HG03520 (cell line): ENCODE measurements around the gene NMT1.
"Not testable (repeated sequence)": the region's sequence is repeated elsewhere in the genome, so short reads cannot be mapped to it uniquely, and the experiment has no call there.

Experiments used
- ATAC-seq: cut with Tn5 transposase; IDR thresholded peaks from one replicate; pipeline ENCODE4 v1.9.1; 2021; ENCODE audit warnings: mild to moderate bottlenecking, moderate library complexity; ENCODE audit not compliant: unreplicated experiment

Gene NMT1

DNA sequence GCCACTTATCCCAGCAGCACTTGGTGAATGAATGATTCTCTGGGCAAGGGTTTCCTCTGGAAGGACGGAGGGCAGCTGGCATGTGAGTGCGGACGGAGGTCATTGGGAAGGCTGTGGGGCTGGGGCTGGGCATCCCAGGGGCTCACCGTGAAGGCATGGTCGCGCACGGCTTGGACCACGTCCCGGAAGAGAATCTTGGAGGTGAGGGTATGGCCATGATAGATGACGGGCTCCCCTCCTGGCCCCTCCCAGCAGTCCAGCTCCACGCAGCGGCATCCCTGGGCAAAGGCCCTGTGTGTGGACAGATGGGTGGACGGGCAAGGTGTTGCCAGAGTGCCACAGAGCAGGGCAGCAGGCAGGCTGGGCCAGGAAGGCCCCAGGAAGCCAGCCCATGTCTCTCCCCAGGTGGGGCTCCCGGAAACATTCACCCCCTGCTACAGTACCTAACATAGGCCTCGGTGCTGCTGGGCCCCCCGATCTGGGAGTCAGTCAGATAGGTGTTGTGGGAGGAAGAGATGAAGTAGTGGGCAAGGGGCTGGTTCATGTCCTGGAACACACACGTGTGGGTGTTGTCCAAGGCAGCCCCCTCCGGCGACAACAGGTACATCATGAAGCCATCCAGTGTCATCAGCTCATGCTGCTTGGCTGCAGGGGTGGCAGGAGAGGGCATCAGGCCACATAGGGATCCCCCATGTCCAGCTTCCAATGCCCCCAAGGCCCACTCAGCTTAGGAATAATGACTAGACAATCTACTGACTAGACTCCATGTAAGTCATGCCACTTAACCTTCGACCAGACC, 56.9 kb downstream of the NMT1 start:
- no peak for ATAC-seq

DNA sequence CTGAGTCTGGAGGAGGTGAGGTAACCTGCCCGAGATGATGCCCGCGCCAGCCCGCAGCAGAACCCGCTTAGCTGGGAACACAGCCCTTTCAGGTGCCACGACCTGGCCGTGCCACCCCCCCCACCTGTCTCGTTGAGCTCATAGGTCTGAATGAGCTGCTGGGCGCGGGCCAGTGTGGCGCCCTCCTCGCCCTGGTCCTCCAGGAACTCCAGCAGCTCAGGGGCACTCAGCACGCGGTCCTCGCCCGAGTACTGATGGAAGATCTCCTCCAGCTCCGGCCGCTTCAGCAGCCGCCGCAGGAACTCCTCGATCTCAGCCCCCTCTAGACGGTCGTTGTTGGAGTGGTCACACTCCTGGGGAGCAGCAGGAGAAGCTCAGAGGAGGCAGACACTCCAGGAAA, 57.6 kb downstream of the NMT1 start:
- ATAC-seq: no peak

DNA sequence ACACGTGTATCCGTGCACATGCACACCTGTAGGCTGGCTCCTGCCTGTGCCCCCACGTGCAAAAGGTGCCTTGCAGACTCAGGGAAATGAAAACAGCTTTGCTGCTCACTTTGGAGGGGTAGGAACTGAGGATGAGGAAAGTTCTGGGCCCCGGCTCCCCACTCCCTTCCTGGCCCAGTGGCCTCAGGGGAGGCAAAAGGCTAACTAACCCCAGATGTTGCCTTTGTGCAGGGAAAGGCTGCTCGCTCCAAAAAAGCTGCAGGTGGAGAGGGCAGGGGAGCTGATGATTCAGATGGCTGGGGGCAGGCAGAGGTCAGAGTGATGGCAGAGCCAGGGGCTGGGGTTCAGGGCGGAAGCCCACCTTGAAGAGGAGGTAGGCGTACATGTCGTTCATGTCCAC, 58.8 kb downstream of the NMT1 start:
- ATAC-seq: no peak

DNA sequence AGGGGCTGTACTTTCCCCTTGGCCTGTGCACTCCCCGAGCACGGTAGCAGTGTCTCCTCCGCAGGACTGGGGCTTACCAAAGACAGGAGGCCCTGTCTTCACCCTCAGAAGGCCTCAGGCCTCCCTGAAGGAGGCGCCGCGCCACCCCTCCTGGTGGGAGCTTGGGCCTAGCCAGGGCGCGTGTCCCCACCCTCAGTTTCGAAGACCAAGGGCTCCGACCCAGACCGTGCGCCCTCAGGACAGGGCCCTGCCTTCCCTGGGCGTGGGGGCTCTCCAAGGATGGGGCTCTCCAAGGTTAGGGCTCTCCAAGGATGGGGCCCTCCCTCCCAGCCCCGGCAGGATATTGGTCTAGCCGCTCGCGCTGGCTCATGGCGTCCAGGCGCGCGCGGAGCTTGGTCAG, 59.4 kb downstream of the NMT1 start:
- no peak for ATAC-seq

DNA sequence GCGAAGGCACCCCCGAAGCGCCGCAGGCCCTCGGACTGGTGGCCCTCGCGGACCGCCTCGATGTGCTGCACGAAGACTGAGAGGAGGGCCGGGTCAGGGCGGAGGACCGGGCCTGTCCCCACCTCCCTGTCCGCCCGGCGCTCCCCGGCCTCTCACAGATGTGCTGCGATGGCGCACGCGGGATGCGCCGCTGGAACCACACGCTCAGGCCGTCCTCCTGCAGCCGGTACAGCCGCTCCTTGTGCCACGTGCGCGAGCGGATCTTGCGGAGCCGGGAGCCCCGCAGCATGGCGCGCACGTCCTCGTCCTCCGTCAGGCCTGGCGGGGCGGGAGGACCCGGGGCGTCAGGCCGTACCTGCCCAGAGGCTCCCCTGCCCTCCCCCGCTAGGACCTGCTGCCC, 59.9 kb downstream of the NMT1 start:
- ATAC-seq: no peak

DNA sequence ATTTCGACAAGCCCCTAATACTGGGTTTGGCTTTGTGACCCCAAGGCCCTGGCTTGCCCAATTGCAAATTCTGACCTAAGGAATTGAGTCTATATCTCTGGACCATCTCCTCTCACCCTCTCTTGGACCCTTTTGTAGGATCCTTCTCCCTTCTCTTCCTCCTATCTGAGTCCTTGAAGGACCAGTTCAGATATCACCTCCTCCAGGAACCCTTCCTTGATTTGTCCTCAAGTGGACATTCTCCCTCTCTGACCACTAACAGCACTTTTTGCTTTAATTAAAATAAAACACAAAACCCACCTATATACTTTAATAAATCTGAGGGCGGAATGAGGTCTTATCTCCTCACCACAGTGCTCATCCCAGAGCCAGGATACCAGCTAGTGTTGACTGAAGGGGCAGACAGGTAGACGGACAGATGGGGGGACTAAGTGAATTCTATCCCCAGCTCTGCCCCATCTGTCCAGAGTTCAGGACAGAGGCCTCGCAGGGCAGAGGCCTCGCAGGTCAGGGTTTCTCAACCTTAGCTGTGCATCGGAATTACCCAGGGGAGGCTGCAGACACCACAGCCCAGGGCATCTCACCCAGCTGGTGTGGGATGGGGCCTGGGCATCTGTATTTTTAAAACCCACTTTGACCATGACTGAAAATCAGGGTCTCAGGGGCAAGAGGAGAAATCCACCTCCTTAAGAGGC, 62.1 kb downstream of the NMT1 start:
- no peak for ATAC-seq

DNA sequence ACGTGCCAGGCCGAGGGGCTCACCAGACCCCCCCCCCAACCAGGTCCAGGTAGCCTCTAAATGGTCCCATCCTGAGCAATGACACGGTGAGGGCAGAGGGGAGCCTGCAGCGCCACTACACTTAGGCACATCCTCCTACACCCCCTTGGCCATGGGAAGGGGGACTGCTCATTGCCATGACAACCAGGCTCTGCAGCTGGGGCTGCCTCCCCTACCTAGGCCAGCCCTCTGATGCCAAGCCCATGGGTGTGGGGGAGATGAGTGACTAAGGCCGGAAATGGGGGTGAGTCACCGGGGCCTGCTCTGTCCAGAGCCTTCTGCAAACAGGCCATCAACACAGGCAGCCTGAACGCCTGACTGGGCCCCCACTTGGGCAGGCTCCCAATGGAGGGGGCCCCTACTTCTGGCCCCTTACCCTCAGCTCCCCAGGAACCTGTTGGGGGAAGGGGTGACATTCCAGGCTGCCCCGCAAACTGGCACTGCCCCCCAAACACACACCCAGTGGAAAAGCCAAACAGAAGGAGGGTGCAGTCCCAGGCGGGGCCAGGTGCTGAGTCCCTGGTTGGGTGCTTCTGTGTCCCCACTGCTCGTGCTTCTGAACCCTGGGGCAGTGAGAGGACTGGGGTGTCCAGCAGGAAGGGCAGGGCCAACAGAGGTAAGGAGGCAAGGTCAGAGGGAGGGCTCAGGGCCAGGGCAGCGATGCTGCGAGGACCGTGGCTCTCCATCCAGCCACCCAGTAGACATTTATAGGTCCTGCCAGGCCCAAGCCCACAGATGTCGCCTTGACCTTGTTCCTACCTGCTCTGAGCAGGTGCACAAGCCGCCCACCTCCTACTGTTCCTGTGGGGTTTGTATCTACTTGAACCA, 63.0 kb downstream of the NMT1 start:
- no peak for ATAC-seq

DNA sequence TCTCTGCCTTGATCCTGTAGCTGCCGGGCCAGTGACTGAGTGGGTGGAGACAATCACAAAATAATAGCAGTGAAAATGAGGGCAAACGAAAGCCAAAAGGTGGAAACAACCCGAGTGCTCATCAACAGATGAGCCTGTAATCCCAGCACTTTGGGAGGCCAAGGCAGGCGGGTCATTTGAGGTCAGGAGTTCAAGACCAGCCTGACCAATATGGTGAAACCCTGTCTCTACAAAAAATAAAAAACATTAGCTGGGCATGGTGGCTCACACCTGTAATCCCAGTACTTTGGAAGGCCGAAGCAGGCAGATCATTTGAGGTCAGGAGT, 63.6 kb downstream of the NMT1 start:
- ATAC-seq: not testable (repeated sequence)

DNA sequence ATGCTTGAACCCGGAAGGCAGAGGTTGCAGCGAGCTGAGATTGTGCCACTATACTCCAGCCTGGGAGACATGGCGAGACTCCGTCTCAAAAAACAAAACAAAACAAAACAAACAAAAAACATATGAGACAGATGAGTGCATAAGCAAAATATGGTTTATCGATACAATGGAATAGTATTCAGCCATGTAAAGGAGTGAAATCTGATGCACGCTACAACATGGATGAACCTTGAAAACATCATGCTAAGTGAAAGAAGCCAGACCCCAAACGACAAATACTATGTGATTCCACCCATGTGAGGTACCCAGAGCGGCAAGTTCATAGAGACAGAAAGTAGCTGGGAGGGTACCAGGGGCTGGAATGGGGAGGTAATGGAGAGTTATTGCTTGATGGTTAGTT, 64.4 kb downstream of the NMT1 start:
- no peak for ATAC-seq

DNA sequence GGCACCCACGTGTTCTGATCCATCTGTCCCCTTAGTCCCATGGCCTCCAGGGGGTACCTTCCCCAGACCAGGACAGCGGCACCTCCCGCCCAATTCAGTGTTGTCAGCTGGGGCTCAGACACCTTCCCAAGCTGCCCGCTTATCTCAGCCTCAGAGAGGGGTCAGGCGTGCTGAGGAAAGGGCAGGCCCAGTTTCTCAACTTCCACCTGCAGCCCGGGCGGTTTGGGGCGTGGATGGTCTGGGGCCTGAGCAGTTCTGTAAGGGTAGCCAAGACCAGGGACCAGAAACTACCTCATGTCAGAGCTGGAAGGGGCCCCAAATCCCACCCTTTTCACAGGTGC, 66.1 kb downstream of the NMT1 start:
- no peak for ATAC-seq

DNA sequence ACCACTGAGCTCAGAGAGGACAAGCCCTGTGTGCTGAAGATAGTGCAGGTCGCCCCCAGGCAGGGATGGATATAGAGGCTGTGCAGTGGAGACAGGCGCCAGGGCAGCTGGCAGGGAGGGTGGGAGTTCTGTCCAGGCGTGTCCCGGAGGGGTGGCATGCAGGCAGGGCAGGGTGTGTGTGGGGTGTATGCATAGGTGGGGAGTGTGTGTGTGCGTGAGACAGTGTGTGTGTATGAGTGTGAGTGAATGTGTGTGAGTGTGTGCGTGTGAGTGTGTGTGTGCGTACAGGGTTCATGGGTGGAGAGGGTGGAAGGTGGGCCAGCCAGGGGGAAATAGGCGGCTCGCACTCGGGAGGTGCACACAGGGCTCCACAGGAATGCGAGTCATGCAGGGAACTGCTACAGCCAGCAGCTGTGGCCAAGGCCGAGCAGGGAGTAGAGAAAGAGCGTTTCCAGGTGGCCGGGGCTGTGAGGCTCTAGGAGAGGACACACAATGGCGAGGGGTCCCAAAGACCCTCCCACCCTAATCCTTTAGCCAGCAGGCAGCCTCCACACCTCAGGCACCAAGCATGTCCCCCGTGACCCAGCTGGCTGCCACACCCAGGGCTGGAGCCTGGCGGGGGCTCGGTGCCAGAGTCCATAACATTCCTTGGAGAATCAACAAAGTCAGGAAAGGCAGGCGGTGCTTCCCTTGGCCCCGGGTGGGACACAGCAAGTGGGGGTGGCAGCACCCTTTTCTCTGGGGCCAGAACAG, 66.6 kb downstream of the NMT1 start:
- ATAC-seq: no peak

DNA sequence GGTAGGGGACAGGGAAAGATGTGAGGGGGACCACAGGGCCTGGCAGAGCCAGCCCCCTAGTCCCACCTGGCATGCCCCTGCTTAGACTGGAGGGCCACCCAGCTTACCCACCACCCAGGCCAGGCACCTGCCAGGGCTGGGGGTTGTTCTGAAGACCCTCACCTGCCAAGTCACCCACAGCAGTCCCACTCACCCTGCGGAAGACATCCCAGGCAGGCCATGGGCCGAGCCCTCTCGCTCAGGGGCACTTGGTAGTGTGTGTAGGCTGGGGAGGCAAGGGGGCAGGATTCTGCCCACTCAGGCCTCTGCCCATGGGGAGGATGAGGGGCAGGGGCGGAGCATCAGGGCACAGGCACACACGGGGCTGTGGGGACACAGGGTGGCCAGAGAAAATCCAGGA, 67.2 kb downstream of the NMT1 start:
- ATAC-seq: no peak

DNA sequence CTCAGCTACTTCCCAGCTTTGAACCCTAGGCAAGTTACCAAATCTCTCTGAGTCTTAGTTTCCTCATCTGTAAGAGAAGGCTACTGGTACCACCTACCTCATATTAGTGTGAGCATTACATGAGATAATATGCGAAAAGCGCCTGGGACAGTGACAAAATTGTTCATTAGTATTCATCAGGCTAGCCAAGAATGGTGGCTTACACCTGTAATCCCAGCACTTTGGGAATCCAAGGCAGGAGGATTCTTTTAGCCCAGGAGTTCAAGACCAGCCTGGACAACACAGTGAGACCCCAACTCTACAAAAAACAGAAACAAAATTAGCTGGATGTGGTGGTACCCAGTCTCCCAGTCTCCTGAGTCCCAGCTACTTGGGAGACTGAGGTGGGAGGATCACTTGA, 67.9 kb downstream of the NMT1 start:
- ATAC-seq: no peak

DNA sequence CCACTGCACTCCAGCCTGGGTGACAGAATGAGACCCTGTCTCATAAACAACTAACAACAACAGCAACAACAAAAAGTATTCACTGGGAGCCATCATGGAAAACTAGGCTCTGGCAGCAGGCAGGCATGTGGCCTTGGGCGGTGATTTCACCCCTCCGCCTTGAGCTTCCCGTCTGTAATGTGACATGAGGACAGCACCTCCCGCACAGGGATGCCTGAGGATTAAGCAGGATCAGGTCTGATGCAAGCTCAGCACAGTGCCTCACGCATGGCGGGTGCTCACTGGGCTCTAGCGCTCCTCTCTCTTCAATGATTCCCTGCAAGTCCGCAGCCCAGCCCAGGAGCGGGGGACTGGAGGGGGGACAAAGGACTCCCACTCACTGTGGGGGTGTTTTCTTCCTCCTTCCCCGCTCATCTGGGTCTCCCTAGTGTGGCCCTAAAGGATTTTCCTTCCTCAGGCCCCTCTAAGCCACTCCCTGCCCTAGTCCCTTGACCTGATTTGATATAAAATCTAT, 68.4 kb downstream of the NMT1 start:
- ATAC-seq: no peak

DNA sequence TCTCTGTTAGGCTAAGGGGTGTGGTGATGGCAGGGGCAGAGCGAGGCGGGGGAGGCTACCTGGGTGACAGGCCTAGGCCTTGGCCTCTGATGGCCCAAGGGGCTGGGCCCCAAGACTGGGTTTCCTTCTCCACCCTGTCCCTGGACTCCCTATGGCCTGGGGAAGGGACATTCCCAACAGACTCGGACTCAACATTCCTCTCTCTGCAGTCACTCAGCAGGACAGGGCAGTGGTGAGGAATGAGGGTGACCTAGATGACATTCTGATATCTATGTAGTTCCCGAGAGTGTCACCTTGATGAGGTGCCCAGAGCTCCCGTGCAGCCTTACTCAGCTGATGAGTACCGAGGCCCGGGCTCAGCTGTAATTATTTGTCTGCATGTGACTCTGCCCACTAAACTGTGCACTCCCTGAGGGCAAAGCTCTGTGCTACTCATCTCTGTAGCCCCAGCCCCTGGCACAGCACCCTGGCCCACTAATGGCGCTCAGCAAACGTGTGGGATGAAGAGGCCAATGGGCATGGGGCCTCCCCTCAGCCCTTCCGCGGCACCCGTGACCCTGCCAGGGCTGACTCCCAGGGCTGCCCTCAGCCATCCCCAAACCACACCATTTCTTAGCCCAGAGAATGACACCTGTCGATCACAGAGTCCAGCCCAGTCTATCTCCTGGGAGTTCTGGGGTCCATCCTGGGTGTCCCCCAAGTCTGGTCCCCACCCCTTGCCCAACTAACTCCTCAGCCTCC, 69.0 kb downstream of the NMT1 start:
- no peak for ATAC-seq

DNA sequence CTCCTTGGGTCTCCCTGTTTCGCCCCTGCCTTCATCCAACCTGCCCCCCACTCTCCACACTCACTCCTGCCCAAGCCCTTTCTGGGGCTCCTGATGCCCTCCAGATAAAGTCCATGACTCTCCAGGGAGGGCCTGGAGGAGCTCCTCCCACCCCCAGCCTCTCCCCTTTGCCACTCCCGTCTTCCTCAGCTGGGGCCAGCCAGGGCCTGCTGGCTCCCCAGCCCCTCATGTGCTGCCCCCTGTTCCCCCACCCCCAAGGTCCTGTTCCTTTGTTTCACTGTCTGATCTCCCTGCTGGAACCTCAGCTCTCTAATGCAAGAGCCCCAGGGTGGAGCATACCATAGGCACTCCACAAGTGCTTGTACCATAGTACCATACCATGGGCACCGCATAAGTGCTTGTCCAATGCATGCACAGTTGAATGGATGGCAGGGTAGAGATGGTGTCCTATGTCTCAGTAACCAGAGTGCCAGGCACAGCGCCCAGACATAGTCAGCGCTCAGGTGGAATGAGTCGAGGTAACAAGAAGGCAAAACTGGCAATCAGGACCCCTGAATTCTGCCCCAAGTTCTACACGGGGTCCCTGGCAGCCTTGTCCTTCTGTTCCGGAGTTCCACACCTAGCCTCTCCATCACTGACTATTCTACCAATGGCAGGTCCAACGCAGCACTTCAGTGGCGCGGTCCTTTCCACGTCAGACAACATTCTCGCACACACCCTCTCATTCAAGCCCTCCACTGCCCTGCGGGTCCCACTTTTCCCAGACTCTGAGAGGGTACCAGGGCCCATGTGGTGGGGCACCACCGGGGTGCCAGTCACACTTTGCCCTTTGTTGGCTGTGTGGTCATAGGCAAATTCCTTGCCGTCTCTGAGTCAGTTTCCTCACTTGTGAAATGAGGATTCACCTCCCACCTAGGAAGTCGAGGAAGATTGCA, 69.8 kb downstream of the NMT1 start:
- no peak for ATAC-seq

DNA sequence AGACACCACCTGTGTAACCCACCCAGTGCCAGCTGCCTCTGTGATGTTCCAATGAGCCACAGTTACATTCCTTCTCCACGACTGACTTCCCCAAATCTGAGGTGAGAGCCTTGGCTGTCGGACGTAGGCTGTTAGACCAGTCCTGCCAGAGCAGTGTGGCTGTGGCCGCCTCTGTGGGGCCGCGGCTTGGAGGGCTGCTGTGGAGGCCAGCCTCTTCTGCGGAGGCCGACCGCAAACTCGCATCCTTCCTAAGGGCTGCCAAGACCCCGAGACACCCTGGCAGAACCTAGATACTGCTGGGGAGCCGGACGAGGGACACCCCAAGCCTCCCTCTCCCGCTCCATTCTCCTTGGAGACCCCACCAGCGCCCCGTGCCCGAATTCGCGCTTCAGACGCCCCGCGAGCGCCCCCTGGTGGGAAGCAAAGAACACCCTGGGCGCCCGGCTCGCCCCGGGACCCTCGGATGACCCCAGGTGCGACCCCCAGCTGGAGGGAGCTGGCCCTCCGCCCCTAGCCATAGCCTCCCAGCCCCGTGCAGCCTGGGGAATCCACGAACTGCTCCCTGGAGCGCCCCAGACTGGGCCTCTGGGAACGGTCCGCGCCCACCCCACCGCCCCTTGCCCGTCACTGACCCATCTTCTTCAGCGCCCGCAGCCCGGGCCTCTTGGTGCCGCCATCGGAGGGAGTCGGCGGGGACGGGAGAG, 70.7 kb downstream of the NMT1 start:
- no peak for ATAC-seq

DNA sequence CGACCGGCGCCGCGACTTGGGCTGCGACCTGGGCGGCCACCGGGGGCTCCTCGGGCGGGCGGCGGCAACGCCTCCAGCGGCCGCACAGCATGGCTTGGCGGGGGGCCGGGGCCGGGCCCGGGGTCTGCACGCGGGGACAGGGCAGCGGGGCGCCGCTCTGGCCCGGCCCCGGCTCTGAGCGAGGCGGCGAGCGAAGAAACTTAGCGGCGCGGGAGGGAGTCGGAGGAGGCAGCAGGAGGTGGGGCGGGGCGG, 71.1 kb downstream of the NMT1 start, which contains the start of gene PLCD3:
Gene PLCD3 (minus strand): TSS at position 196 of the 252 bp plus-strand sequence. CDS start 105 bp downstream, at position 91.
- no peak for ATAC-seq
